Calu3 (cell line): ENCODE measurements around the gene STK38L. TPM values are rescaled to one million over a fixed set of nuclear protein-coding genes. Genes with fewer than 3 reads are reported as not detected.

Experiments used
- BruUV-seq: library from RNA; stranded (reverse); fragments of 400-500 nt; replicated peaks from 2 replicates; lab custom pipeline; 2021; lab: Mats Ljungman, UMichigan
- CTCF ChIA-PET: fragments of 300-600 bp; sonication (Branson Sonifier 250); formaldehyde crosslinking; loops from one replicate; lab custom pipeline; 2022; ENCODE audit warnings: antibody characterized with exemption; lab: Charles Lee
- DNase-seq: peaks from one replicate; pipeline ENCODE4 v3.0.0; 2022
- H3K27ac Mint-ChIP-seq: one replicate; pipeline ENCODE4 v1.8.0; 2022; ENCODE audit warnings: mixed read lengths; ENCODE audit not compliant: unreplicated experiment
- H3K27me3 Mint-ChIP-seq: one replicate; pipeline ENCODE4 v1.8.0; 2022; ENCODE audit warnings: mixed read lengths; ENCODE audit not compliant: unreplicated experiment
- H3K36me3 Mint-ChIP-seq: one replicate; pipeline ENCODE4 v1.8.0; 2022; ENCODE audit warnings: mild to moderate bottlenecking, moderate library complexity, mixed read lengths; ENCODE audit not compliant: insufficient read depth, unreplicated experiment
- H3K4me1 Mint-ChIP-seq: one replicate; pipeline ENCODE4 v1.8.0; 2022; ENCODE audit warnings: mild to moderate bottlenecking, low read depth, mixed read lengths; ENCODE audit not compliant: unreplicated experiment
- H3K4me3 Mint-ChIP-seq: one replicate; pipeline ENCODE4 v1.8.0; 2022; ENCODE audit warnings: mild to moderate bottlenecking, low read depth, moderate library complexity, mixed read lengths; ENCODE audit not compliant: unreplicated experiment
- H3K9me3 Mint-ChIP-seq: one replicate; pipeline ENCODE4 v1.8.0; 2022; ENCODE audit warnings: low read depth, mixed read lengths; ENCODE audit not compliant: unreplicated experiment
- CTCF ChIP-seq: fragments of 200-600 bp; IDR thresholded peaks from one replicate; pipeline ENCODE4 v1.8.0; 2022; ENCODE audit warnings: antibody characterized with exemption; ENCODE audit not compliant: unreplicated experiment
- intact Hi-C: fragments of 100-400 bp; cut with micrococcal nuclease; formaldehyde crosslinking; loops from one replicate; pipeline ENCODE4 v1.10.0; 2022; ENCODE audit not compliant: unreplicated experiment
- total RNA-seq: library from RNA; stranded (reverse); gene quantifications from 2 replicates; pipeline ENCODE4 v1.2.3, GENCODE V29; 2022

Gene STK38L
- total RNA-seq, 1 experiment from 2014 or later = 24.6 TPM

DNA sequence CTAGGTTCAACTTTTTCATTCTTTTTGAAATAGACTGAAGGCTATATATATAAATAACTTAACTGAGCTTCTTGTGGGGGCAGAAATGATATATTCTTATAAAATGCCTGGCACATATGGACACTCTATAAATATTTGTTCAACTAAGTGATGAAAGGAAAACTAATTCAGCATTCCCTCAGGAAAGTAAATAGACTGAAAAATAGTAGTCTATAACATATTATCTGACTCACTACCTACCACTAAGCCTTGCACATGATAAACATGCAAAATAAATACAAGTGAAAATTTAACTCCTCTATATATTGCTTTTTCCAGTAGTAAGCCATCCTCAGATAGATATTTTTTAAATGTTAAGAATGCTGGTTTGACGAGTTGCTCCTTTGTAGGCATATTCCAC, 72.9 kb downstream of the STK38L start:
- CTCF ChIA-PET = interaction anchor here (1.5 kb wide), 1 partner anchor 18 kb away, joined by 8 read pairs; no protein-coding TSS in a partner anchor
- H3K36me3 Mint-ChIP-seq = peaks cover 6% of the 10 kb centered on the region
- H3K4me1 Mint-ChIP-seq = peaks cover 9% of the 10 kb centered on the region
- no peak for TF ChIP-seq CTCF
- DNase-seq = no peak
- no peaks in the 10 kb centered on the region for H3K27me3 Mint-ChIP-seq
- intact Hi-C loops = no loop called here
- H3K9me3 Mint-ChIP-seq = no peaks in the 10 kb centered on the region
- no peak overlapping the region for H3K27ac Mint-ChIP-seq
- no TSS peak for BruUV-seq
- no peak overlapping the region for H3K4me3 Mint-ChIP-seq

DNA sequence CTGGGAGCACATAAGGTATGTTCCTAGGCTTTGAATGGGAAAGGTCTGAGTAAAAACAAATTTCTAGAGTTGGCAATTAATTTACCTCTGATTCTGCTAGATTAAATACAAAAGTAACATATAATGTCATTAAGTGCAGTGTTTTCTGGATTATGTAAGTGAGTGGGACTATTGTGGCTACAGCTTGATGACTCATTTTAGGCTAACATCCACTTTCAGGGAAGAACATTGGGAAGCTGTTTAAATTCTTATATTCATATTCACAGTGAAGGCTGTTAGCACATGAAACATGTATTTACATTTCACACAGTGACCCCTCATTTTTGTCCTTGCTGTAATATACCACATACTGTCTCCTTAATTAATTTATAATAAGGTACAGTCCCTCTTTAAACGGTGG, 75.3 kb downstream of the STK38L start:
- no peak for DNase-seq
- Mint-ChIP-seq H3K4me3 (no peak overlapping the region), H3K27ac (no peak overlapping the region), H3K4me1 (peaks cover 9% of the 10 kb centered on the region), H3K27me3 (no peaks in the 10 kb centered on the region), H3K36me3 (peaks cover 6% of the 10 kb centered on the region), H3K9me3 (no peaks in the 10 kb centered on the region)
- CTCF ChIA-PET = no interaction called here
- no TSS peak for BruUV-seq
- intact Hi-C loops = no loop called here
- TF ChIP-seq CTCF = no peak

GRCh38 chr12:27319848-27320247, 75.8 kb downstream of the STK38L start:
- H3K27ac Mint-ChIP-seq = no peak overlapping the region
- H3K4me3 Mint-ChIP-seq = no peak overlapping the region
- intact Hi-C loops = no loop called here
- H3K4me1 Mint-ChIP-seq = peaks cover 9% of the 10 kb centered on the region
- BruUV-seq = no TSS peak
- CTCF ChIA-PET = interaction anchor here (0.7 kb wide), 1 partner anchor 239 kb away, joined by 4 read pairs; no protein-coding TSS in a partner anchor
- TF ChIP-seq CTCF = no peak
- H3K9me3 Mint-ChIP-seq = no peaks in the 10 kb centered on the region
- peaks cover 6% of the 10 kb centered on the region for H3K36me3 Mint-ChIP-seq
- no peak for DNase-seq
- H3K27me3 Mint-ChIP-seq = no peaks in the 10 kb centered on the region

DNA sequence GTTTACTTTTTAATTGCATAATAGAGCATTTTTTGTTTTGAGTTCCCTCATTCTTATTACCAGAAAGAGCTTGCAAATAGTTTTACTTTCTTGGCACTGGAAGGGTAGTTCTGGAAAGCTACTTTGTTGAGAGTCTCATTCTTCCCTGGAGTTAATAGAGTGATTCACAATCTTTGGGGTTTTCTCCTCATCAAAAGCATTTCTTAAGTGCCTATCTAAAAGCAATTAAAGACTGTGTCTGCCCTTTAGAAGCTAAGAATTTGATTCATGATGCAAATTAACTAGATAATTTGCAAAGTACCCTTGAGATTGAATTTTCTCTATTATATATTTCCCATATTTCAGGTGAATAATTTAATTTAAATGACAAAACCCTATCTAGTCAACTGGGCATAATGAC, 80.4 kb downstream of the STK38L start:
- Mint-ChIP-seq H3K4me3 (no peak overlapping the region), H3K27me3 (no peaks in the 10 kb centered on the region), H3K9me3 (no peaks in the 10 kb centered on the region), H3K27ac (no peak overlapping the region), H3K4me1 (peaks cover 11% of the 10 kb centered on the region), H3K36me3 (peaks cover 6% of the 10 kb centered on the region)
- DNase-seq = no peak
- CTCF ChIA-PET = interaction anchor here (1.7 to 1.9 kb wide), 2 partner anchors 19 to 60 kb away, joined by 4 to 5 read pairs; no protein-coding TSS in a partner anchor
- BruUV-seq = no TSS peak
- TF ChIP-seq CTCF = no peak
- intact Hi-C loops = no loop called here
